PFSK-1 (cell line): ENCODE measurements around the gene ZFHX3.

Experiments
- FOXP2 ChIP-seq: optimal IDR thresholded peaks from 2 replicates; pipeline ENCODE3; 2011; ENCODE audit warnings: borderline replicate concordance, control low read depth, inconsistent platforms; ENCODE audit not compliant: insufficient read depth; ENCODE audit errors: extremely low read length, extremely low read depth
- POLR2AphosphoS5 ChIP-seq: IDR thresholded peaks from 2 replicates; pipeline ENCODE4 v1.6.1; 2012; ENCODE audit warnings: low read depth, mild to moderate bottlenecking, control low read depth, low read length, moderate library complexity
- REST ChIP-seq, 2 experiments: IDR thresholded peaks; 2 replicates each; pipeline versions ENCODE4 v1.6.1 to v1.8.0; 2011 to 2012; ENCODE audit warnings: low read depth in 2 of 2, low read length in 2 of 2, control low read depth in 1 of 2, inconsistent platforms in 1 of 2, mild to moderate bottlenecking in 1 of 2, moderate library complexity in 1 of 2; ENCODE audit not compliant: insufficient read depth in 1 of 2
- SIN3A ChIP-seq: IDR thresholded peaks from 2 replicates; pipeline ENCODE4 v1.6.1; 2012; ENCODE audit warnings: mild to moderate bottlenecking, low read length, moderate library complexity, borderline replicate concordance; ENCODE audit not compliant: insufficient read depth
- TAF1 ChIP-seq: IDR thresholded peaks from 2 replicates; pipeline ENCODE4 v1.6.1; 2012; ENCODE audit warnings: low read length, control low read depth, borderline replicate concordance; ENCODE audit not compliant: insufficient read depth

GRCh38 chr16:72908362-72909167 is 139.4 kb downstream of the ZFHX3 start:
- TF ChIP-seq REST (IDR thresholded peaks at IDR 0.05; ENCODE audit: insufficient read depth in 1 of 2, low read depth in 2 of 2, low read length in 2 of 2) (no peak), TAF1 (no peak), SIN3A (no peak), POLR2AphosphoS5 (no peak), FOXP2 (no peak)
